Neutrophil (primary cell): Measurements from ENCODE around the gene CLBA1.

Source experiments
- H3K27ac ChIP-seq: fragments of 200-600 bp; sonication (generic); 2 replicates; pipeline ENCODE4 v1.5.1; 2016; ENCODE audit warnings: mild to moderate bottlenecking, moderate library complexity
- H3K27me3 ChIP-seq: fragments of 200-600 bp; sonication (generic); 2 replicates; pipeline ENCODE4 v1.6.0; 2016; ENCODE audit warnings: mild to moderate bottlenecking
- H3K36me3 ChIP-seq: fragments of 200-600 bp; sonication (generic); 2 replicates; pipeline ENCODE4 v1.5.1; 2017
- H3K4me1 ChIP-seq, 2 experiments: fragments of 200-600 bp in 1 of 2; sonication (generic) in 1 of 2; 1 replicate in 1 of 2; 2 replicates in 1 of 2; pipeline versions ENCODE4 v1.5.1 to v1.6.1; 2013 to 2016; ENCODE audit warnings: low read depth in 1 of 2, low read length in 1 of 2, mild to moderate bottlenecking in 1 of 2, moderate library complexity in 1 of 2; ENCODE audit not compliant: control insufficient read depth in 1 of 2, insufficient read depth in 1 of 2
- H3K4me3 ChIP-seq, 2 experiments: fragments of 200-600 bp in 1 of 2; sonication (generic) in 1 of 2; 1 replicate in 1 of 2; 2 replicates in 1 of 2; pipeline ENCODE4 v1.5.1; 2013 to 2016; ENCODE audit warnings: low read depth in 1 of 2, low read length in 1 of 2, mild to moderate bottlenecking in 1 of 2, moderate library complexity in 1 of 2
- H3K9me3 ChIP-seq: fragments of 200-600 bp; sonication (generic); 2 replicates; pipeline ENCODE4 v1.5.1; 2016
- CTCF ChIP-seq: fragments of 200-600 bp; sonication (generic); IDR thresholded peaks from 2 replicates; pipeline ENCODE4 v1.5.1; 2016; ENCODE audit warnings: antibody characterized with exemption

Gene CLBA1

GRCh38 chr14:104938436-104938835 lies 47.2 kb upstream of the CLBA1 start:
- H3K27me3 ChIP-seq = peaks cover 71% of the 10 kb centered on the region
- H3K4me1 ChIP-seq = peaks cover 0 to under 1% of the 10 kb centered on the region in 2 experiments
- no peak for TF ChIP-seq CTCF
- H3K27ac ChIP-seq = no peak overlapping the region
- no peaks in the 10 kb centered on the region for H3K9me3 ChIP-seq
- no peaks in the 10 kb centered on the region for H3K36me3 ChIP-seq
- no peak overlapping the region for H3K4me3 ChIP-seq

- H3K9me3 ChIP-seq = no peaks in the 10 kb centered on the region
These were observed 46.6 kb upstream of the CLBA1 start for GRCh38 chr14:104938960-104939359.

GRCh38 chr14:104939666-104940410 lies 45.8 kb upstream of the CLBA1 start:
- no peaks in the 10 kb centered on the region for H3K36me3 ChIP-seq
- peaks cover 57% of the 10 kb centered on the region for H3K27me3 ChIP-seq
- H3K4me3 ChIP-seq = no peak overlapping the region
- H3K9me3 ChIP-seq = no peaks in the 10 kb centered on the region
- H3K27ac ChIP-seq = no peak overlapping the region
- H3K4me1 ChIP-seq = no peaks in the 10 kb centered on the region
- no peak for TF ChIP-seq CTCF

More at GRCh38 chr14:104938960-104939359, 46.6 kb upstream of the CLBA1 start:
- H3K4me3 ChIP-seq = no peak overlapping the region
- H3K27ac ChIP-seq = no peak overlapping the region
- no peaks in the 10 kb centered on the region for H3K4me1 ChIP-seq
- no peaks in the 10 kb centered on the region for H3K36me3 ChIP-seq
- H3K27me3 ChIP-seq = peaks cover 66% of the 10 kb centered on the region
- TF ChIP-seq CTCF = no peak

- no peaks in the 10 kb centered on the region for H3K9me3 ChIP-seq
- H3K4me1 ChIP-seq = no peaks in the 10 kb centered on the region
- peaks cover 49% of the 10 kb centered on the region for H3K27me3 ChIP-seq
- H3K36me3 ChIP-seq = no peaks in the 10 kb centered on the region
- H3K4me3 ChIP-seq = no peak overlapping the region
- TF ChIP-seq CTCF = no peak
- H3K27ac ChIP-seq = no peak overlapping the region
These were observed 45.0 kb upstream of the CLBA1 start for GRCh38 chr14:104940526-104941150.

GRCh38 chr14:104941508-104942365 lies 43.9 kb upstream of the CLBA1 start:
- H3K36me3 ChIP-seq = no peaks in the 10 kb centered on the region
- H3K9me3 ChIP-seq = no peaks in the 10 kb centered on the region
- no peaks in the 10 kb centered on the region for H3K4me1 ChIP-seq
- no peak overlapping the region for H3K27ac ChIP-seq
- H3K27me3 ChIP-seq = peaks cover 38% of the 10 kb centered on the region
- no peak for TF ChIP-seq CTCF
- no peak overlapping the region for H3K4me3 ChIP-seq
